T-helper 1 cell treated with Interleukin-12 subunit alpha and Interleukin-12 subunit beta and Interleukin-4 antibody, amounts not matched to agents 30 ng/mL and 1 ng/mL, for 36 hours (primary cell): ENCODE results near the gene MAP3K5. TPM values are rescaled to one million over a fixed set of nuclear protein-coding genes. Genes with fewer than 3 reads are reported as not detected.

Experiments
- intact Hi-C: fragments of 100-400 bp; cut with micrococcal nuclease; formaldehyde crosslinking; loops from one replicate; pipeline ENCODE4 v1.15.1; 2024
- total RNA-seq: library from RNA; stranded (reverse); gene quantifications from 2 replicates; pipeline ENCODE4 v1.2.3, GENCODE V29; 2022

The MAP3K5 gene
- total RNA-seq, 1 donor from 2014 or later: 38.3 TPM

- intact Hi-C loops: no loop called here
Observed at GRCh38 chr6:136795386-136795785, 3.1 kb upstream of the MAP3K5 start.

- intact Hi-C loops: loop anchor here (1.0 to 2.0 kb wide), 10 partner anchors 29 to 1342 kb away; partner anchors contain the start of genes BCLAF1, MTFR2 and PEX7
Observed at GRCh38 chr6:136793363-136793762, 1.1 kb upstream of the MAP3K5 start.

GRCh38 chr6:136792095-136792409, 225 bp downstream of the MAP3K5 start:
- intact Hi-C loops: loop anchor here (1.0 to 2.0 kb wide), 4 partner anchors 71 to 541 kb away; partner anchors contain the start of genes MAP7 and MTFR2

GRCh38 chr6:136791296-136792094, 782 bp downstream of the MAP3K5 start:
- intact Hi-C loops: loop anchor here (1.0 to 2.0 kb wide), 7 partner anchors 9 to 541 kb away; partner anchors contain the start of genes MAP7 and MTFR2

- intact Hi-C loops: loop anchor here (1.0 kb wide), 3 partner anchors 8 to 39 kb away; no protein-coding TSS in a partner anchor
Observed at GRCh38 chr6:136790411-136791295, 1.6 kb downstream of the MAP3K5 start.

- intact Hi-C loops: loop anchor here (10.0 kb wide), 1 partner anchor 1225 kb away; no protein-coding TSS in a partner anchor
Observed at GRCh38 chr6:136789440-136789839, 2.8 kb downstream of the MAP3K5 start.

- intact Hi-C loops: loop anchor here (1.0 to 10.0 kb wide), 2 partner anchors 34 to 1223 kb away; partner anchors contain the start of gene PEX7
Observed at GRCh38 chr6:136788069-136788902, 4.0 kb downstream of the MAP3K5 start.

- intact Hi-C loops: loop anchor here (1.0 to 10.0 kb wide), 2 partner anchors 35 to 1223 kb away; partner anchors contain the start of gene PEX7
Observed at GRCh38 chr6:136787726-136788068, 4.6 kb downstream of the MAP3K5 start.

- intact Hi-C loops: loop anchor here (10.0 kb wide), 1 partner anchor 1222 kb away; no protein-coding TSS in a partner anchor
Observed at GRCh38 chr6:136786658-136787057, 5.6 kb downstream of the MAP3K5 start.

GRCh38 chr6:136784910-136785746, 7.1 kb downstream of the MAP3K5 start:
- intact Hi-C loops: loop anchor here (1.0 to 10.0 kb wide), 4 partner anchors 9 to 1220 kb away; no protein-coding TSS in a partner anchor

GRCh38 chr6:136784271-136784664, 8.0 kb downstream of the MAP3K5 start:
- intact Hi-C loops: loop anchor here (10.0 kb wide), 1 partner anchor 1219 kb away; no protein-coding TSS in a partner anchor

GRCh38 chr6:136783495-136784270, 8.6 kb downstream of the MAP3K5 start:
- intact Hi-C loops: loop anchor here (10.0 kb wide), 1 partner anchor 1219 kb away; no protein-coding TSS in a partner anchor

GRCh38 chr6:136783021-136783420, 9.3 kb downstream of the MAP3K5 start:
- intact Hi-C loops: loop anchor here (10.0 kb wide), 1 partner anchor 1218 kb away; no protein-coding TSS in a partner anchor

- intact Hi-C loops: loop anchor here (1.0 to 10.0 kb wide), 2 partner anchors 9 to 1217 kb away; no protein-coding TSS in a partner anchor
Observed at GRCh38 chr6:136782021-136782770, 10.1 kb downstream of the MAP3K5 start.

GRCh38 chr6:136780972-136781371, 11.3 kb downstream of the MAP3K5 start:
- intact Hi-C loops: loop anchor here (10.0 kb wide), 1 partner anchor 1216 kb away; no protein-coding TSS in a partner anchor

- intact Hi-C loops: loop anchor here (10.0 kb wide), 1 partner anchor 1215 kb away; no protein-coding TSS in a partner anchor
Observed at GRCh38 chr6:136779682-136780081, 12.6 kb downstream of the MAP3K5 start.

GRCh38 chr6:136777651-136778050, 14.6 kb downstream of the MAP3K5 start:
- intact Hi-C loops: no loop called here

- intact Hi-C loops: no loop called here
Observed at GRCh38 chr6:136775548-136775947, 16.7 kb downstream of the MAP3K5 start.
